ENCODE measurements around the gene DAB1.

The DAB1 gene

DNA sequence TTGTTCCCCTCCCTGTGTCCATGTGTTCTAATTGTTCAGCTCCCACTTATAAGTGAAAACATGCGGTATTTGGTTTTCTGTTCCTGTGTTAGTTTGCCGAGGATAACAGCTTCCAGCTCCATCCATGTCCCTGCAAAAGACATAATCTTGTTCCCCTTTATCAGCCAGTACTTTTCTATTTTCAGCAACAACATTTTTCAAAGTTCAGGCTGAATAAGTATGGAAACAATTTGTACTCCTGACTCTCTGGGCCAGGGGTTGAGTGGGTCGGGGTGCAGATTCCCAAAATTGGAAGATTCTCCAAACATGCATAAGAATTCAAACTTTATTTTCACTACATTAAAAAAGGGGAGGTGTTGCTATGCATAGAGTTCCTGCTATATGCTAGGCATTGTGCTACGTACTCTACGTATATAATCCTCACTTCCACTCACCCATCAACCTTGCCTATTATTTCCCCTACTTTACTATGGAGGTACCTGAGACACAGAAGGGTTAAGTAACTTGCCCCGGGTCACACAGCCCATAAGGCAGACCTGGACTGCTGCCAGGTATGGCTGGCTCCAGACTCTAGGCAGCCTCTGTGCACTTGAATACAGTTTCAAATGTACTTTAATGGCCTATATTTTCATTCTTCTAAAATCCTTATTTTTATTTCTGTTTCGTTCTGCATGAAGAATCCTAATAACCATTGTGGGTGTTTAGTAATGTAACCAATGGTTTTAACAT lies 341.0 kb downstream of the DAB1 start:
- Histone ChIP-seq H3K27ac (ENCODE audit: low read depth, low read length) (no peak overlapping the region), H3K36me3 (ENCODE audit: control insufficient read depth, low read length) (no peaks in the 10 kb centered on the region), H3K9me2 (replicated peaks; ENCODE audit: control insufficient read depth, low read length) (no peaks in the 10 kb centered on the region), H3F3A (ENCODE audit: control insufficient read depth, insufficient read depth) (no peaks in the 10 kb centered on the region), H3K79me2 (ENCODE audit: control insufficient read depth, low read length) (no peaks in the 10 kb centered on the region), H3K4me2 (ENCODE audit: low read length) (no peak overlapping the region), H3K9me3 (ENCODE audit: control insufficient read depth, insufficient read depth, low read length) (no peaks in the 10 kb centered on the region), H3K27me3 (ENCODE audit: control insufficient read depth, low read length) (no peaks in the 10 kb centered on the region), H3K4me3 (ENCODE audit: low read length) (no peak overlapping the region), H4K20me1 (ENCODE audit: control insufficient read depth, insufficient read depth, low read depth, low read length) (no peaks in the 10 kb centered on the region), H3K4me1 (ENCODE audit: control insufficient read depth, low read length) (no peaks in the 10 kb centered on the region)
- TF ChIP-seq, protein P1, sequence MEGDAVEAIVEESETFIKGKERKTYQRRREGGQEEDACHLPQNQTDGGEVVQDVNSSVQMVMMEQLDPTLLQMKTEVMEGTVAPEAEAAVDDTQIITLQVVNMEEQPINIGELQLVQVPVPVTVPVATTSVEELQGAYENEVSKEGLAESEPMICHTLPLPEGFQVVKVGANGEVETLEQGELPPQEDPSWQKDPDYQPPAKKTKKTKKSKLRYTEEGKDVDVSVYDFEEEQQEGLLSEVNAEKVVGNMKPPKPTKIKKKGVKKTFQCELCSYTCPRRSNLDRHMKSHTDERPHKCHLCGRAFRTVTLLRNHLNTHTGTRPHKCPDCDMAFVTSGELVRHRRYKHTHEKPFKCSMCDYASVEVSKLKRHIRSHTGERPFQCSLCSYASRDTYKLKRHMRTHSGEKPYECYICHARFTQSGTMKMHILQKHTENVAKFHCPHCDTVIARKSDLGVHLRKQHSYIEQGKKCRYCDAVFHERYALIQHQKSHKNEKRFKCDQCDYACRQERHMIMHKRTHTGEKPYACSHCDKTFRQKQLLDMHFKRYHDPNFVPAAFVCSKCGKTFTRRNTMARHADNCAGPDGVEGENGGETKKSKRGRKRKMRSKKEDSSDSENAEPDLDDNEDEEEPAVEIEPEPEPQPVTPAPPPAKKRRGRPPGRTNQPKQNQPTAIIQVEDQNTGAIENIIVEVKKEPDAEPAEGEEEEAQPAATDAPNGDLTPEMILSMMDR (IDR thresholded peaks at IDR 0.05; ENCODE audit: low read depth, low read length, poor library complexity, severe bottlenecking) = no peak
- TF ChIP-seq EZH2phosphoT487 (IDR thresholded peaks at IDR 0.05; ENCODE audit: borderline replicate concordance, low read length) = no peak

DNA sequence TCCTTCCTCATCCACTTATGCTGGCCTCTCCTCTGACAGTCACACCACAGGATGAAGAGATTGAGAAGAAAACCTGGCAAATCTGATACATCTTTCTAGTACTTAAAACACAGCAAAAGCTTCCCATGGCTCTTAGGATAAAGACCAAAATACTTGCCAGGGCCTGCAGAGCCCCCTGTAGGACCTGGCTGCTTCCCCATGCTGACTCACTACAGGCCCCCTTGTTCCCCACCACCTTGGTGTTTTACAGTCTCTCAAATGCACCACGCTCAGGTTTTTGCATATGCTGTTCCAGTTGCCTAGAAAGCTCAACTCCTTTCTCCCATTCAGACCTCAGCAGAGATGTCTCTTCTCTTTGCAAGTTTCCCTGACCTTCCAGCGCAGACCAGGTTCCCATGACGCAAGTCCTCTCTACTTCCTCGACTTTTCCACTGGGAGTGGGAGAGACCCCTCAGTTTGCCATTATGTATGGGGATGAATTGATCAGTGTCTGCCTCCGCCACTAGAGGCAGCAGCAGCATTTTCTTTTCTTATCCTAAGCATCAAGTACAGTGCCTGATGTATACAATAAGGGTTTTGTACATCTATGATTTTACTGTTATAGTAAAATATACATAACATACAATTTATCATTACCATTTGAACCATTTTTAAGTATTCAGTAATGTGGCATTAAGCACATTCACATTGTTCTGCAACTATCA lies 344.3 kb downstream of the DAB1 start:
- Histone ChIP-seq H3K36me3 (ENCODE audit: control insufficient read depth, low read length) (no peaks in the 10 kb centered on the region), H3K4me1 (ENCODE audit: control insufficient read depth, low read length) (no peaks in the 10 kb centered on the region), H4K20me1 (ENCODE audit: control insufficient read depth, insufficient read depth, low read depth, low read length) (no peaks in the 10 kb centered on the region), H3K4me2 (ENCODE audit: low read length) (no peak overlapping the region), H3F3A (ENCODE audit: control insufficient read depth, insufficient read depth) (no peaks in the 10 kb centered on the region), H3K9me2 (replicated peaks; ENCODE audit: control insufficient read depth, low read length) (no peaks in the 10 kb centered on the region), H3K27me3 (ENCODE audit: control insufficient read depth, low read length) (no peaks in the 10 kb centered on the region), H3K4me3 (ENCODE audit: low read length) (no peak overlapping the region), H3K79me2 (ENCODE audit: control insufficient read depth, low read length) (no peaks in the 10 kb centered on the region), H3K9me3 (ENCODE audit: control insufficient read depth, insufficient read depth, low read length) (no peaks in the 10 kb centered on the region), H3K27ac (ENCODE audit: low read depth, low read length) (no peak overlapping the region)
- TF ChIP-seq, protein P1 (IDR thresholded peaks at IDR 0.05; ENCODE audit: low read depth, low read length, poor library complexity, severe bottlenecking) = peak; percentile 59
- no peak for TF ChIP-seq EZH2phosphoT487 (IDR thresholded peaks at IDR 0.05; ENCODE audit: borderline replicate concordance, low read length)

DNA sequence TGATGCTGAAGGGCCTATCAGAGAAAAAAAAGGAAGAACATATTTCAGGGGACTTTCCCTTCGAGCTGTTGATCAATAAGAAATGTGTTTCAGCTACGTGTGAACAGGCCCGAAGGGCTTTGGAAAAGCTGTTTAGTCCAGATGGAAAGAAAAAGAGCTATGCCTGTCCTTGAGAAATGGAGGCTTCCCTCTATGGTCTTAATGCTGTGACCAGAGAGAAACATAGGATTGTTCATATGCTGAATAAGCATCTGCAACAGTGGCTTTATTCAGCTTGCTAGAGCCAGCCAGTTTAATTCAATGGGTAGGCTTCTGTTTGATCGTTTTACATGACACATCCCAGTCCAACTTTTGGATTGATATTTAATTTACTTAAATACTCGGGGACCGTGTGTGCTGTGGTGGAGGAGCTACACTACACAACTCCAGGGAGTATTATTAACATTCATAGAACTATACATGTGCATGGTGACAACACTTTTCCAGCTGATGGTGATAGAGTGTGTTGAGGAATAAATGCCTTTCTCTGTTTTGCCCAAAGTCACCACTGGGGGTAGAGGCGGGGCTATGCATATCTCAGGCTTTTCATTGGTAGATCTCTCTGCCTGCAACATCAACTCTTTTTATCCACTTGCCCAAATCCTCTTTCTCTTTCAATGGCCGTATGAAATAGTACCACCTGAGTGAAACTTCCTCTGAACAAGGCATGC lies 351.3 kb downstream of the DAB1 start:
- H3K4me1 ChIP-seq (ENCODE audit: control insufficient read depth, low read length) = no peaks in the 10 kb centered on the region
- no peaks in the 10 kb centered on the region for H3K79me2 ChIP-seq (ENCODE audit: control insufficient read depth, low read length)
- no peaks in the 10 kb centered on the region for H3K9me2 ChIP-seq (replicated peaks; ENCODE audit: control insufficient read depth, low read length)
- H3K36me3 ChIP-seq (ENCODE audit: control insufficient read depth, low read length) = no peaks in the 10 kb centered on the region
- TF ChIP-seq, protein P1 (IDR thresholded peaks at IDR 0.05; ENCODE audit: low read depth, low read length, poor library complexity, severe bottlenecking) = peak; percentile 9
- no peak for TF ChIP-seq EZH2phosphoT487 (IDR thresholded peaks at IDR 0.05; ENCODE audit: borderline replicate concordance, low read length)
- H3K27ac ChIP-seq (ENCODE audit: low read depth, low read length) = no peak overlapping the region
- H3K4me3 ChIP-seq (ENCODE audit: low read length) = no peak overlapping the region
- no peaks in the 10 kb centered on the region for H3K9me3 ChIP-seq (ENCODE audit: control insufficient read depth, insufficient read depth, low read length)
- no peak overlapping the region for H3K4me2 ChIP-seq (ENCODE audit: low read length)
- H4K20me1 ChIP-seq (ENCODE audit: control insufficient read depth, insufficient read depth, low read depth, low read length) = no peaks in the 10 kb centered on the region
- no peaks in the 10 kb centered on the region for H3K27me3 ChIP-seq (ENCODE audit: control insufficient read depth, low read length)
- H3F3A ChIP-seq (ENCODE audit: control insufficient read depth, insufficient read depth) = no peaks in the 10 kb centered on the region

All from DOHH2 (cell line).